K562 (cell line): Measurements from ENCODE around the gene MAPRE2. TPM values are rescaled to one million over a fixed set of nuclear protein-coding genes. Genes with fewer than 3 reads are reported as not detected.
"Not testable (repeated sequence)": the region's sequence is repeated elsewhere in the genome, so short reads cannot be mapped to it uniquely, and the experiment has no call there.

Experiments used
- ATAC-seq: fragments of 200-7000 bp; cut with Tn5 transposase; 3 replicates; pipeline ENCODE4 v1.9.1; 2020; ENCODE audit warnings: moderate library complexity
- BruUV-seq: library from RNA; stranded (reverse); fragments of 400-500 nt; replicated peaks from 2 replicates; lab custom pipeline; 2021; lab: Mats Ljungman, UMichigan
- CTCF ChIA-PET: fragments of 300-600 bp; formaldehyde crosslinking; extraction: SDS; loops from one replicate; lab custom pipeline; 2021; ENCODE audit warnings: low intra/inter-chr PET ratio; lab: Yijun Ruan, JAX
- POLR2A ChIA-PET: fragments of 300-600, 350-650 bp; sonication (Branson Sonifier 250); formaldehyde crosslinking; extraction: SDS; loops from one replicate; lab custom pipeline; 2021; ENCODE audit warnings: antibody characterized with exemption, inconsistent platforms; lab: Yijun Ruan, JAX
- DNase-seq, 4 experiments: peaks; one replicate each; pipeline versions ENCODE4 v3.0.0 to v3.0.0-alpha.2; 2011 to 2018; ENCODE audit warnings: low spot score in 3 of 4, mixed read lengths in 3 of 4; ENCODE audit errors: extremely low read depth in 1 of 4
- FAIRE-seq: peaks from 2 replicates; lab custom pipeline; 2011; peaks lifted over from hg19 to GRCh38; lab: Jason Lieb, UNC
- H2AFZ ChIP-seq: 2 replicates; pipeline ENCODE4 v1.6.0; 2011; ENCODE audit warnings: low read depth, low read length, control low read depth, inconsistent platforms
- H3K27ac ChIP-seq: fragments of 200-600 bp; 3 replicates; pipeline ENCODE4 v1.8.0; 2011; ENCODE audit warnings: low read depth, mild to moderate bottlenecking, control low read depth, inconsistent platforms, low read length, moderate library complexity, mixed read lengths; ENCODE audit errors: extremely low read depth
- H3K27me3 ChIP-seq, 2 experiments: fragments of 300-600 bp in 1 of 2; 2 replicates in 1 of 2; 3 replicates in 1 of 2; pipeline versions ENCODE4 v1.6.0 to v1.8.0; 2011; ENCODE audit warnings: inconsistent platforms in 2 of 2, low read length in 2 of 2, mild to moderate bottlenecking in 1 of 2, mixed read lengths in 1 of 2, moderate library complexity in 1 of 2; ENCODE audit not compliant: control insufficient read depth in 2 of 2, insufficient read depth in 2 of 2
- H3K36me3 ChIP-seq: fragments of 300-600 bp; 3 replicates; pipeline ENCODE4 v1.8.0; 2011; ENCODE audit warnings: mild to moderate bottlenecking, low read length, inconsistent platforms; ENCODE audit not compliant: control insufficient read depth, insufficient read depth
- H3K4me1 ChIP-seq, 2 experiments: fragments of 200-600 bp in 1 of 2; replicated peaks in 1 of 2; 2 replicates in 1 of 2; 3 replicates in 1 of 2; pipeline versions ENCODE4 v1.5.1 to v1.8.0; 2011; ENCODE audit warnings: inconsistent platforms in 2 of 2, low read length in 2 of 2, mild to moderate bottlenecking in 1 of 2, mixed read lengths in 1 of 2, moderate library complexity in 1 of 2; ENCODE audit not compliant: control insufficient read depth in 2 of 2, insufficient read depth in 2 of 2
- H3K4me2 ChIP-seq: 2 replicates; pipeline ENCODE4 v1.6.1; 2011; ENCODE audit warnings: low read length, control low read depth, inconsistent platforms, mixed read lengths; ENCODE audit not compliant: insufficient read depth
- H3K4me3 ChIP-seq: fragments of 200-600 bp; sonication (generic), shearing (Covaris generic); 2 replicates; pipeline ENCODE4 v1.5.1; 2016; ENCODE audit warnings: control low read depth, inconsistent platforms
- H3K79me2 ChIP-seq: fragments of 200-600 bp; 3 replicates; pipeline ENCODE4 v1.8.0; 2011; ENCODE audit warnings: low read length, inconsistent platforms; ENCODE audit not compliant: control insufficient read depth, insufficient read depth
- H3K9ac ChIP-seq, 2 experiments: 2 replicates each; pipeline versions ENCODE4 v1.6.0 to v1.6.1; 2011; ENCODE audit warnings: low read depth in 2 of 2, low read length in 2 of 2, control low read depth in 1 of 2, inconsistent platforms in 1 of 2, mild to moderate bottlenecking in 1 of 2, mixed read lengths in 1 of 2; ENCODE audit not compliant: insufficient read depth in 1 of 2
- H3K9me1 ChIP-seq: one replicate; pipeline ENCODE4 v1.6.0; 2011; ENCODE audit warnings: inconsistent platforms, mild to moderate bottlenecking, low read length, moderate library complexity; ENCODE audit not compliant: control insufficient read depth, insufficient read depth
- H3K9me3 ChIP-seq: replicated peaks from 2 replicates; pipeline ENCODE4 v1.5.1; 2011; ENCODE audit warnings: low read depth, low read length, inconsistent platforms; ENCODE audit not compliant: control insufficient read depth, insufficient read depth
- H4K20me1 ChIP-seq: replicated peaks from 2 replicates; pipeline ENCODE4 v1.6.1; 2011; ENCODE audit warnings: low read length, inconsistent platforms, mixed read lengths; ENCODE audit not compliant: control insufficient read depth, insufficient read depth
- BACH1 ChIP-seq: fragments of 200-800 bp; sonication (Bioruptor generic); IDR thresholded peaks from 2 replicates; pipeline ENCODE4 v1.6.1; 2016; ENCODE audit warnings: missing genetic modification characterization, missing compliant biosample characterization
- BCLAF1 ChIP-seq, 2 experiments: fragments of 450-650 bp in 1 of 2; IDR thresholded peaks; 2 replicates each; pipeline ENCODE4 v1.6.1; 2011 to 2017; ENCODE audit warnings: low read depth in 2 of 2, antibody characterized with exemption in 1 of 2, borderline replicate concordance in 1 of 2, low read length in 1 of 2, mild to moderate bottlenecking in 1 of 2, mixed read lengths in 1 of 2; ENCODE audit not compliant: control insufficient read depth in 1 of 2
- BCOR ChIP-seq: fragments of 450-650 bp; IDR thresholded peaks from 2 replicates; pipeline ENCODE4 v1.6.1; 2016
- GTF2F1 ChIP-seq: IDR thresholded peaks from 2 replicates; pipeline ENCODE4 v1.6.1; 2011; ENCODE audit warnings: low read depth, low read length, improper control_type of control experiment
- POLR2G ChIP-seq: fragments of 200-400 bp; formaldehyde crosslinking; IDR thresholded peaks from 2 replicates; pipeline ENCODE4 v1.6.1; 2017; ENCODE audit warnings: low read depth, mild to moderate bottlenecking, antibody characterized with exemption, low read length, moderate library complexity
- RBM25 ChIP-seq: fragments of 200-400 bp; formaldehyde crosslinking; IDR thresholded peaks from 2 replicates; pipeline ENCODE4 v1.6.1; 2018; ENCODE audit warnings: low read length, low read depth, moderate library complexity; ENCODE audit not compliant: severe bottlenecking
- ZNF134 ChIP-seq: fragments of 250-450 bp; sonication (Bioruptor Pico); conservative IDR thresholded peaks from 2 replicates; pipeline ENCODE4 v1.4.0; 2020
- ZNF146 ChIP-seq: IDR thresholded peaks from one replicate; pipeline ENCODE4 v1.6.1; 2018; ENCODE audit warnings: missing compliant biosample characterization; ENCODE audit not compliant: unreplicated experiment
- WGBS: fragments of 100-300 bp; shearing (Covaris generic); methylation state at CpG from one replicate; pipeline ENCODE4 v1.1.6; 2016; ENCODE audit warnings: low coverage, mixed read lengths; ENCODE audit not compliant: insufficient coverage; ENCODE audit errors: missing lambda C conversion rate; 5-methylcytosine and 5-hydroxymethylcytosine counted together
- in situ Hi-C: fragments of 300-500 bp; cut with MboI; formaldehyde crosslinking; loops from 4 replicates; pipeline ENCODE4 v1.15.0; 2018; ENCODE audit warnings: inconsistent platforms, mixed read lengths
- intact Hi-C: fragments of 100-400 bp; cut with micrococcal nuclease; formaldehyde crosslinking; loops from 2 replicates; pipeline ENCODE4 v1.14.2; 2022
- polyA plus RNA-seq, 8 experiments: library from polyadenylated mRNA; depleted of rRNA in 4 of 8; stranded (reverse) in 5 of 8; unstranded in 3 of 8; fragments of >200 nt; fragmentation: Nextera tagmentation in 2 of 8; fragmentation: Illumina TruSeq in 1 of 8; extraction: Ambion mirVana in 2 of 8; extraction: Trizol in 1 of 8; gene quantifications; 2 replicates each; pipeline versions ENCODE4 v1.2.1 to v1.2.3, GENCODE V29; 2011 to 2014; ENCODE audit warnings: inconsistent platforms in 1 of 8, missing spikeins in 1 of 8
- total RNA-seq, 7 experiments: library from RNA; depleted of rRNA in 6 of 7; stranded (reverse); fragments of >200 nt in 6 of 7; fragmentation: Illumina TruSeq in 2 of 7; extraction: Trizol in 2 of 7; gene quantifications; 2 replicates each; pipeline versions ENCODE4 v1.2.1 to v1.2.3, GENCODE V29; 2011 to 2021; ENCODE audit warnings: low replicate concordance in 1 of 7

The MAPRE2 gene
- total and polyA plus RNA-seq, 9 of the 15 experiments (the other 6 are each of a cell fraction or from before 2014, with no cell fraction given), result 32.3 to 70.7 (median 40.7) TPM

- WGBS, result 38% methylated on average over 1 of the region's 1 CpG
- DNase-seq, ATAC-seq, H3K9ac ChIP-seq, H3K36me3 ChIP-seq, H3K79me2 ChIP-seq, in situ Hi-C loops, CTCF ChIA-PET, H3K27ac ChIP-seq, H4K20me1 ChIP-seq, H3K9me1 ChIP-seq, H3K9me3 ChIP-seq, H3K4me1 ChIP-seq, H2AFZ ChIP-seq, BruUV-seq, H3K4me3 ChIP-seq, H3K27me3 ChIP-seq, FAIRE-seq, H3K4me2 ChIP-seq: not testable (repeated sequence)
- TF ChIP-seq ZNF146 (CRISPR knock-in tag) (peak; percentile 85), RBM25 (peak; percentile 12), BCOR (peak; percentile 31; the same call in 1 of the 2 replicates)
- POLR2A ChIA-PET, result interaction anchor here (1.2 kb wide), 1 partner anchor 8 kb away, joined by 4 read pairs; no protein-coding TSS in a partner anchor
- intact Hi-C loops, result loop anchor here (5.0 kb wide), 1 partner anchor 57 kb away; no protein-coding TSS in a partner anchor
Measured at GRCh38 chr18:35170323-35170722, 129.1 kb downstream of the MAPRE2 start.

- intact Hi-C loops (loop anchor here (5.0 kb wide), 1 partner anchor 56 kb away; no protein-coding TSS in a partner anchor), in situ Hi-C loops (no loop called here)
- H2AFZ ChIP-seq, result peak overlapping the region; percentile 10; the same call in 1 of the 2 replicates
- ATAC-seq, result peak; percentile 19; the same call in 1 of the 3 replicates
- POLR2A ChIA-PET, result interaction anchor here (0.6 to 1.6 kb wide), 7 partner anchors 9 to 476 kb away, joined by 3 to 7 read pairs (median 3); no protein-coding TSS in a partner anchor
- H3K27me3 ChIP-seq, result no peaks in the 10 kb centered on the region; a peak in 2 of 5 replicates
- H3K4me3 ChIP-seq, result no peak overlapping the region
- DNase-seq, result no peak
- H3K79me2 ChIP-seq, result no peaks in the 10 kb centered on the region
- no TSS peak for BruUV-seq
- no peak overlapping the region for H3K9ac ChIP-seq
- H3K9me1 ChIP-seq, result no peaks in the 10 kb centered on the region
- H3K27ac ChIP-seq, result no peak overlapping the region
- 13% methylated on average over 5 of the region's 5 CpGs for WGBS
- H3K4me2 ChIP-seq, result no peak overlapping the region
- H3K36me3 ChIP-seq, result no peaks in the 10 kb centered on the region
- peaks cover 0 to 7% of the 10 kb centered on the region in 2 experiments; a peak in 3 of 5 replicates for H3K4me1 ChIP-seq
- FAIRE-seq, result no peak
- H3K9me3 ChIP-seq, result no peaks in the 10 kb centered on the region
- CTCF ChIA-PET, result no interaction called here
- H4K20me1 ChIP-seq, result no peaks in the 10 kb centered on the region
- TF ChIP-seq GTF2F1 (no peak), ZNF134 (CRISPR knock-in tag) (no peak), POLR2G (no peak), BACH1 (0 out of 2 replicates have a peak, but pooled peaks have one; percentile 21), BCLAF1 (IDR thresholded peaks at IDR 0.05; ENCODE audit: borderline replicate concordance in 1 of 2, control insufficient read depth in 1 of 2, low read depth in 2 of 2, low read length in 1 of 2) (no peak)
Measured at GRCh38 chr18:35171315-35171987, 130.2 kb downstream of the MAPRE2 start.
